ENCODE data around the gene HDAC7.

GRCh38 chr12:47733142-47733541, 86.6 kb downstream of the HDAC7 start:
- TF ChIP-seq EZH2 (IDR thresholded peaks at IDR 0.05; ENCODE audit: insufficient read depth, low read length) = no peak
- TF ChIP-seq CTCF (IDR thresholded peaks at IDR 0.05; ENCODE audit: insufficient read depth, low read depth, low read length) = no peak

Data from astrocyte (in vitro differentiated cells and primary cell).